Caki2 (cell line): ENCODE data around the gene CCNB1. TPM values are rescaled to one million over a fixed set of nuclear protein-coding genes. Genes with fewer than 3 reads are reported as not detected.
"Not testable (repeated sequence)": the region's sequence is repeated elsewhere in the genome, so short reads cannot be mapped to it uniquely, and the experiment has no call there.

Experiments used
- DNase-seq: peaks from one replicate; pipeline ENCODE4 v3.0.0-alpha.2; 2015; ENCODE audit warnings: low read depth
- in situ Hi-C: cut with HindIII; loops from 2 replicates; pipeline ENCODE4 v1.10.0; 2016; ENCODE audit warnings: low sequenced_read_pairs, low pct_unique_long_range_greater_than_20kb, mixed read lengths
- total RNA-seq: library from RNA; depleted of rRNA; stranded (reverse); fragments of >200 nt; shearing (Covaris generic); gene quantifications from 2 replicates; pipeline ENCODE4 v1.2.3, GENCODE V29; 2014; ENCODE audit warnings: low replicate concordance; rRNA removed

Gene CCNB1
- 161 and 189 TPM in 2 replicates for total RNA-seq

DNA sequence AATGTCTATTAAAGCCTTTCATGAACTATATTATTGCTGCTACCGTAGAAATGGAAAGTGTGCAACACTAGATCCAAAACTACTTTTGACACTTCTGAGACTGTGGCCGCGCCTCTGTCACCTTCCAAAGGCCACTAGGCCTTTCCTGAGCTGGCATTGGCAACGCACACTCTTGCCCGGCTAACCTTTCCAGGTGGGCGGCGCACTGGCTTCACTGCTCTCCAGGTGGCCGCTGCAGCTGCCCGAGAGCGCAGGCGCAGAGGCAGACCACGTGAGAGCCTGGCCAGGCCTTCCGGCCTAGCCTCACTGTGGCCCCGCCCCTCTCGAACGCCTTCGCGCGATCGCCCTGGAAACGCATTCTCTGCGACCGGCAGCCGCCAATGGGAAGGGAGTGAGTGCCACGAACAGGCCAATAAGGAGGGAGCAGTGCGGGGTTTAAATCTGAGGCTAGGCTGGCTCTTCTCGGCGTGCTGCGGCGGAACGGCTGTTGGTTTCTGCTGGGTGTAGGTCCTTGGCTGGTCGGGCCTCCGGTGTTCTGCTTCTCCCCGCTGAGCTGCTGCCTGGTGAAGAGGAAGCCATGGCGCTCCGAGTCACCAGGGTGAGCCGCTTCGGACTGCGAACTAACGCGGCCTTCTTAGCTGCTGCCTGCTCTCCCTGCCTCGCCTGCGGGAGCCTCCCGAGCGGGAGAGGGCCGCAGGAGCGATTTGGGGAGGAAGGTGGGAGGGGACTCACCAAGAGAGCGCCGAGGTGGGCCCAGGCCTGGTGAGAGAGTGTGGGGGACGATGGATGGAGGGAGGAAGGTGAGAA lies at the start of gene CCNB1:
Gene CCNB1, plus strand, starts transcription at position 465 of the 807 bp plus-strand sequence. Its CDS starts 113 bp downstream, at position 578.
- in situ Hi-C loops: no loop called here
- DNase-seq: peak; percentile 98

DNA sequence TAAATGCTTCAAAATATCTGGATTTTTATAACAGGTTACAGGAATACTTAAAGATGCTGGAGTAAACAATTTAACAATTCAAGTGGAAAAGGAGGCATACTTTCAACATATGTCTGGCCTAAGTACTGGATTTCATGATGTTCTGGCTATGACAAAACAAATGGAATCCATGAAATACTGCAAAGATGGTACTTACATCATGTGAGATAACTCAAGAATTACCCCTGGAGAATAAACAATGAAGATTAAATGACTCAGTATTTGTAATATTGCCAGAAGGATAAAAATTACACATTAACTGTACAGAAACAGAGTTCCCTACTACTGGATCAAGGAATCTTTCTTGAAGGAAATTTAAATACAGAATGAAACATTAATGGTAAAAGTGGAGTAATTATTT lies 37.5 kb upstream of the CCNB1 start:
- in situ Hi-C loops: no loop called here
- peak; percentile 29 for DNase-seq

DNA sequence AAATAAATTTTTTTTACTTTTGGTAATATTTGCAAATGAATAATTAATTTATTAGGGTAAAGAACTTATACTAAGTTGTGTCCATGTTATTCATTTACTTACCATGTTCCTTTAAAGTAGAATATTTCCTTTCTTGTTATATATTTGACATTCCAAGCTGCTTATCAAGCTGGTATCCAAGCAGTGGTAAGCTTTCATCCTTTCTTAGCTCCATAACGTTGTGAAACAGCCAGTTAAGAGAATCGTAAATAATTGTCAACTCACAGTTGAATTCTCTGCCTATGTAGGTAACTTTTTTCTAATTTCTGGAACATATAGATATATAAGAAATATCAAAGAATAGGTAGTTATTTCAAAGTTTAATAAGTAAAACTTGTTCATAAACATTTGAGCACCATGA lies 36.7 kb upstream of the CCNB1 start:
- in situ Hi-C loops: no loop called here

DNA sequence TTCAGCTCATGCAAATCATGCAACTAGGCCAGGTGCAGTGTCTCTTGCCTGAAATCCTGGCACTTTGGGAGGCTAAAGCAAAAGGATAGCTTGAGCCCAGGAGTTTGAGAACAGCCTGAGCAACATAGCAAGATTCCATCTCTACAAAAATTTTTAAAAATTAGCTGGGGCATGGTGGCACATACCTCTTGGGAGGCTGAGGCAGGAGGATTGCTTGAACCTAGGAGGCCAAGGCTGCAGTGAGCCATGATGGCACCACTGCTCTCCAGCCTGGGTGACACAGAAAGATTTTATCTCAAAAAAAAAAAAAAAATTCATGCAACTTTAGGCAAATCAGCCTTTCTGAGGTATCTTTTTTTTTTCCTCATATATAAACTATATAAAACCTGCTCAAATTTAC lies 35.6 kb upstream of the CCNB1 start:
- DNase-seq: no peak
- in situ Hi-C loops: no loop called here

More for the DNA sequence above, 36.7 kb upstream of the CCNB1 start:
- no peak for DNase-seq

DNA sequence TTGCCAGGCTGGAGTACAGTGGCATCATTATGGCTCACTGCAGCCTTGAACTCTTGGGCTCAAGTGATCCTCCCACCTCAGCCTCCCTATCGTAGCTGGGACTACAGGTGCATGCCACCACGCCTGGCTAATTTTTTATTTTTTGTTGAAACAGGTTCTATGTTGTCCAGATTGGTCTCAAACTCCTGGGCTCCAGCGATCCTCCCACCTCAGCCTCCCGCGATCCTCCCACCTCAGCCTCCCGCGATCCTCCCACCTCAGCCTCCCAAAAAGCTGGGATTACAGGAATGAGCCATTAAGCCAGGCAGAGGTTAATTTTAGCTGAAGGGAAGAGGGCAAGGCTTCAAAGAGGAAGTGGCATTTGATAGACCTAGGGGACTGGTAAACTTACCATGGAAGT lies 32.8 kb upstream of the CCNB1 start:
- in situ Hi-C loops: no loop called here
- DNase-seq: no peak

DNA sequence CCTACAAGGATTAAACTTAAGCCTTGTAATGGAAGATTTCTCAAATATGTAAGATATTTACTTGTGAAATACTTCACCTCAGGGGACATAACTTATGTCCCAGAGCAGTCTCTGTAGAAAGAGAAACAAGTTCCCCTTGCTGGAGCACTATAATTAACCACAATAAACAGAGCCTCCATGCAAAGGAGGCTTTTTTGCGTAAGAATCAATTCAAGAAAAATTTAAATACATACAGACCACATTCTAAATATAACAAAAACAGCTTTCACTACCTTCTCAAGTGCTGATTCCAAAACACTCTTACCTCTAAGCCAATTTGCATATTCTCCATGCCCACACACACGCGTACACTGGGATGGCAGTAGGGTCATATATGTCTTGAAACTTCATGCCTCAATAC lies 30.7 kb upstream of the CCNB1 start:
- in situ Hi-C loops: no loop called here
- DNase-seq: no peak

DNA sequence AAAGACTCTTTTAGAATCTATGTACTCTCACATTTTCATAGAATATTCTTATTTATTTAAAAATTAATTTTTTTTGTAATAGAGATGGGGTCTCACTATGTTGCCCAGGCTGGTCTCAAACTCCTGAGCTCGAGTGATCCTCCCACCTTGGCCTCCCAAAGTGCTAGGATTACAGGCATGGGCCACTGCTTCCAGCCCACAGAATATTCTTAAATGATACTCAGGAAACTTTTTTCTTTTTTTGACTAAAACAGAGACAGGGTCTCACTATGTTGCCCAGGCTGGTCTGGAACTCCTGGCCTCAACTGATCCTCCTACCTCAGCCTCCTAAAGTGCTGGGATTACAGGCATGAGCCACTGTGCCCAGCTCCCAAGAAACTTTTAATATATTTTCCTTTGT lies 29.7 kb upstream of the CCNB1 start:
- in situ Hi-C loops: not testable (repeated sequence)

DNA sequence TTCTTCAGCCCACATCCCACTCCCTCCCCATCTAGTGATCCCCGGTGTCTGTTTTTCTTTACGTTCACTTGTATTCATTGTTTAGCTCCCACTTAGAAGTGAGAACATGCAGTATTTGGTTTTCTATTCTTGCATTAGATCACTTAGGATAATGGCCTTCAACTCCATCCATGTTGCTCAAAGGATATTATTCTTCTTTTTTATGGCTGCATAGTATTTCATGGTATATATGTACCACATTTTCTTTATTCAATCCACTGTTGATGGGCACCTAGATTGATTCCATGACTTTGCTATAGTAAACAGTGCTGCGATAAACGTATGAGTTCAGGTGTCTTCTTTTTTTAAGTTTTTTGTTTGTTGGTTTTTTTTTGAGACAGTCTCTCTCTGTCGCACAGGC lies 29.1 kb upstream of the CCNB1 start:
- in situ Hi-C loops: no loop called here
- no peak for DNase-seq

More for the DNA sequence above, 29.7 kb upstream of the CCNB1 start:
- not testable (repeated sequence) for DNase-seq

DNA sequence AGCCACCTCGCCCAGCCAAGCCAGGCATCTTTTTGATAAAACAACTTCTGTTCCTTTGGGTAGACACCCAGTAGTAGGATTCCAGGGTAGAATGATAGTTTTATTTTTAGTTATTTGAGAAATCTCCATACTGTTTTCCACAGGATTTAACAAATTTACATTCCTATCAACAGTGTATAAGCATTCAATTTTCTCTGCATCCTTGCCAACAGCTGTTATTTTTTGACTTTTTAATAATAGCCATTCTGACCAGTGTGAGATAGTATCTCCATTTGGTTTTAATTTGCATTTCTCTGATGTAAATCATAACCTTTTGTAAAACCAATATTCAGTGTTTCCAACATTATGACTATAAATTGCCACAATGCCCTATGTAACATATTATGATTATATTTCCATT lies 28.2 kb upstream of the CCNB1 start:
- no peak for DNase-seq
- in situ Hi-C loops: no loop called here

DNA sequence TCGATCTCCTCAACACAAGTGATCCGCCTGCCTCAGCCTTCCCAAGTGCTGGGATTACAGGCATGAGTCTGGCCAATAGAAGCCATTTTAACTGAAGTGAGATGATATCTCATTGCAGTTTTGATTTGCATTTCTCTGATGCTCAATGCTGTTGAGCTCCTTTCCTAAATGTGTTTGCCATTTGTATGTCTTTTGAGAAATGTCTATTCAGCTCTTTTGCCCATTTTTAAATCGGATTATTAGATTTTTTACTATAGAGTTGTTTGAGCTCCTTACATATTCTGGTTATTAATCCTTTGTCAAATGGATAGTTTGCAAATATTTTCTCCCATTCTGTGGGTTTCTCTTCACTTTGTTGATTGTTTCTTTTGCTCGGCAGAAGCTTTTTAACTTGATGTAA lies 26.7 kb upstream of the CCNB1 start:
- in situ Hi-C loops, DNase-seq: not testable (repeated sequence)

DNA sequence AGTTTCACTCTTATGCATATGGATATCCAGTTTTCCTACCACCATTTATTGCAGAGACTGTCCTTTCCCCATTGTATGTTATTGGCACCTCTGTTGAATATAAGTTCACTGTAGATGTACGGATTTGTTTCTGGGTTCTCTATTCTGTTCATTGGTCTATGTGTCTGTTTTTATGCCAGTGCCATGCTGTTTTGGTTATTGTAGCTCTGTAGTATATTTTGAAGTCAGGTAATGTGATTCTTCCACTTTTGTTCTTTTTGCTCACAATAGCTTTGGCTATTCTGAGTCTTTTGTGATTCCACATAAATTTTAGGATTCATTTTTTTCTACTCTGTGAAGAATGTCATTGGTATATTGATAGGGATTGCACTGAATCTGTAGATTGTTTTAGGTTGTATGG lies 26.1 kb upstream of the CCNB1 start:
- in situ Hi-C loops: no loop called here
- no peak for DNase-seq

DNA sequence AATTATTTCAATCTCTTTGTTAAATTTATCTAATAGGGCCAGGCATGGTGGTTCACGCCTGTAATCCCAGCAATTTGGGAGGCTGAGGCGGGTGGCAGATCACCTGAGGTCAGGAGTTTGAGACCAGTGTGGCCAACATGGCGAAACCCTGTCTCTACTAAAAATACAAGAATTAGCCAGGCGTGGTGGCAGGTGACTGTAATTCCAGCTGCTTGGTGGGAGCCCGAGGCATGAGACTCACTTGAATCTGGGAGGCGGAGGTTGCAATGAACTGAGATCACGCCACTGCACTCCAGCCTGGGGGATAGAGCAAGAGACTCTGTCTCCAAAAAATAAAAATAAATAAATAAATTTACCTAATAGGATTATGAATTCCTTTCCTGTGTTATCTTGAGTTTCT lies 18.4 kb upstream of the CCNB1 start:
- in situ Hi-C loops: not testable (repeated sequence)

DNA sequence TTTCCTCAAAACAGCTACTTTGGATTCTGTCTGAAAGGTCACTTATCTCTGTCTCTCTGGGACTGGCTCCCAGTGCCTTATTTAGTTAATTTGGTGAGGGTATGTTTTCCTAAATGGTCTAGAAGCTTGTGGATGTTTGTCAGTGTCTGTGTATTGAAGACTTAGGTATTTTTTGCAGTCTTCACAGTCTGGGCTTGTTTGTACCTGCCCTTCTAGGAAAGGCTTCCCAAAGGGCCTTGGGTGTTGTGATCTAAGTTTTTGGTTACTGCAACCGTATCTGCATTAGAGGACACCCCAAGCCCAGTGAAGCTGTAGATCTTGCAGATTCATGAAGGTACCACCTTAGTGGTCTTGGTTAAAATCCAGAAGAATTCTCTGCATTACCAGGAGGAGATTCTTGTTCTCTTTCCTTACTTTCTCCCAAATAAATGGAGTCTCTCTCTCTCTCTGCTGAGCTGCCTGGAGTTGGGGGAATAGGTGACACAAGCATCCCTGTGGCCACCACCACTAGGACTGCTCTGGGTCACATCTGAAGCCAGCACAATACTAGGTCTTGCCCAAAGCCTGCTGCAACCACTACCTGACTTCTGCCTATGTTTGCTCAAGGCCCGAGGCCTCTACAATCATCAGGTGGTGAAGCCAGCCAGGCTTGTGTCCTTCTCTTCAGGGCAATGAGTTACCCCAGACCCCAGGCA lies 17.8 kb upstream of the CCNB1 start:
- in situ Hi-C loops: no loop called here
- DNase-seq: no peak

More for the DNA sequence above, 18.4 kb upstream of the CCNB1 start:
- not testable (repeated sequence) for DNase-seq

DNA sequence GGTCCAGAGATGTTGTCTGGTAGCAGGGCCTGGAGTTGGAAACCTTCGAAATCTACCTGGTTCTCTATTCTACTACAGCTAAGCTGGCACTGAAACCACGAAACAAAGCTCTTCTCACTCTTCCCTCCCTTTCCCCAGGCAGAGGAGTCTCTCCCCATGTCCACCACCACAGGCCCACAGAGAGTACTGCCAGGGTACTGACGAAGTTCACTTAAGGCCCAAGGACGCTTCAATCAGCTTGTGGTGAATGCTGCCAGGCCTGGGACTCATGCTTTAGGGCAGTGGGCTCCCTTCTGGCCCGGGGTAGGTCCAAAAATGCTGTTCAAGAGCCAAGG lies 17.3 kb upstream of the CCNB1 start:
- DNase-seq: no peak
- in situ Hi-C loops: no loop called here

DNA sequence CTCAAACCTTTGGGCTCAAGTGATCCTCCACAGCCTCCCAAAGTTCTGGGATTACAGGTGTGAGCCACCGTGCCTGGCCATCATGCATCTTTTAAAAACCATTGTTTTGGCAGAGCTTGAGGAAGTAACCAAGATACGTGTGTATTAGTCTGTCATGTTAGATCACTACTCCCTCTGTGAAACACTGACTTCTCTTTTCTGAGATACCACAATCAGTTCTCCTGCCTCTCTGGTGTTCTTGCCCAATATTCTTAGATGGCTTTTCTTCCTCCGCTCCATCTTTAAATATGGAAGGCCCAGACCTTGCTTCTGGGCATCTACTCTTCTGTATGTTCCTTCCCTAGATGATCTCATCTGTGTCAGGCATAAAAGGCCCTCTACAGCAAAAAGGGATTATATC lies 14.2 kb upstream of the CCNB1 start:
- in situ Hi-C loops: no loop called here

DNA sequence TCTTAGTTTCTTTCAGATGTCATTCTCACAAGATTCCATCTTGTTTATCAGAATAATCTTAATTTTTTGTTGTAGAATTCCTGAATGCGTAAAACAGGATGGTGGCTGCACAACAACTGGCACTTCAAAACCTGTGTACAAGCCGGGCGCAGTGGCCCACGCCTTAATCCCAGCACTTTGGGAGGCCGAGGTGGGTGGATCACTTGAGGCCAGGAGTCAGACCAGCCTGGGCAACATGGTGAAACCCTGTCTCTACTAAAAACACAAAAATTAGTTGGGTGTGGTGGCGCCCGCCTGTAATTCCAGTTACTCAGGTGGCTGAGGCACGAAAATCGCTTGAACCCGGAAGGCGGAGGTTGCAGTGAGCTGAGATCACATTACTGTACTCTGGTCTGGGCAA lies 10.5 kb upstream of the CCNB1 start:
- in situ Hi-C loops: no loop called here
- no peak for DNase-seq

More for the DNA sequence above, 14.2 kb upstream of the CCNB1 start:
- DNase-seq: no peak

DNA sequence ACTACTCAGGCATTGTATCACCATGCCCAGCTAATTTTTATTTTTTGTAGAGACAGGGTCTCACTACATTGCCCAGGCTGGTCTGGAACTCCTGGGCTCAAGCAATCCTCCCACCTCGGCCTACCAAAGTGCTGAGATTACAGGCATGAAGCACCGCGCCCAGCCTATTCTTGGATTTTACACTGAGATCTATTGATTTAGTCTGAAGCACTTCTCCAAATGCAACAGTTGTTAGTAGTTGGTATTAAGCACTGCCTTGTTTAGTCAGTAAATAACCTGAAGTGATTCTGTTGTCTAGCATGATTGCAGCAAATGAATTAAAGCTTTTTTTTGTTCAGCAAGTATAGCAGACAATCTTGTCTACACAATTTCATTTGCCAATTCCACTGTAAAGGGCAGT lies 8.9 kb upstream of the CCNB1 start:
- in situ Hi-C loops: no loop called here

DNA sequence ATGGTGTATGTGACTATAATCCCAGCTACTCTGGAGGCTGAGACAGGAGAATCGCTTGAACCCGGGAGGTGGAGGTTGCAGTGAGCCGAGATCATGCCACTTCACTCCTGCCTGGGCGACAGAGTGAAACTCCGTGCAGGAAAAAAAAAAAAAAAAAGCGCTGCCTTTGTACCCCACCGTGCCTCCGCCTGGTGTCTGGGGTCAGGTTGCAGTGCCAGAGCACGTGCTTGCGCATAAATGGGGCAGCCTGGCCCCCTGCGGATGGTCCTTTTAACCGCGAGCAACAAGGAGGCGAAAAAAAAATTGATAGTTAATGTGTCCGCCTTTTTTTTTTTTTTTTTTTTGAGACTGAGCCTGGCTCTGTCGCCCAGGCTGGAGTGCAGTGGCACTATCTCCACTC lies 6.3 kb upstream of the CCNB1 start:
- in situ Hi-C loops: no loop called here
- DNase-seq: no peak

More for the DNA sequence above, 8.9 kb upstream of the CCNB1 start:
- DNase-seq: no peak

DNA sequence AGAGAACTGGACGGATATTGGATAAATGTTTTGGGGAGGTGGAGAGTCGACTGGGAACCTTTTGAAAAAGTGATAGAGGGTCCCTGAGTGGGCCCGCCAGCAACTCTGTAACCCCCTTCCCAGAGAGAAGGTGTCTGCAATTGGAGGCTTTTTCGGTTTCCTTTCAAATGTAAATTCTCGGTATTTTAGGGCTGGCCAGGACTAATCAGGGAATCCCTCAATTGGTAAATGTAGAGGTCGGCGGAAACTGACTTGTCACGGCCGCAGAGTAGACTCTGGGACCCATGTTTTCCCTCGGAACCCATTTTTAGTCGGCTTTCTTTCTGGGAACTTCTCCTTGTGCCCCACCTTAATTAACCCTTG lies 524 bp downstream of the CCNB1 start:
- DNase-seq: no peak
- in situ Hi-C loops: no loop called here

DNA sequence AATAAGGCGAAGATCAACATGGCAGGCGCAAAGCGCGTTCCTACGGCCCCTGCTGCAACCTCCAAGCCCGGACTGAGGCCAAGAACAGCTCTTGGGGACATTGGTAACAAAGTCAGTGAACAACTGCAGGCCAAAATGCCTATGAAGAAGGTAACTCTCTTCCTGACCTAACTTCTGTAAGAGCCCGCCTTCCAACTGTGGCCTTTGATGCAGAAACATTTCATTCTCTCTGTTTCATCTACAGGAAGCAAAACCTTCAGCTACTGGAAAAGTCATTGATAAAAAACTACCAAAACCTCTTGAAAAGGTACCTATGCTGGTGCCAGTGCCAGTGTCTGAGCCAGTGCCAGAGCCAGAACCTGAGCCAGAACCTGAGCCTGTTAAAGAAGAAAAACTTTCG lies 979 bp downstream of the CCNB1 start:
- no peak for DNase-seq
- in situ Hi-C loops: no loop called here
